SK-N-SH (cell line): ENCODE results near the gene HEXD. TPM values are rescaled to one million over a fixed set of nuclear protein-coding genes. Genes with fewer than 3 reads are reported as not detected.

Experiments
- CTCF ChIA-PET: fragments of 300-600, 350-600 bp; formaldehyde crosslinking; extraction: SDS; loops from one replicate; lab custom pipeline; 2021; lab: Yijun Ruan, JAX
- POLR2A ChIA-PET: fragments of 350-600 bp; sonication (Branson Sonifier 250); formaldehyde crosslinking; extraction: SDS; loops from one replicate; lab custom pipeline; 2020; ENCODE audit warnings: antibody characterized with exemption, inconsistent platforms; lab: Yijun Ruan, JAX
- DNase-seq: peaks from one replicate; pipeline ENCODE4 v3.0.0; 2012
- H2AFZ ChIP-seq: fragments of 200-600 bp; sonication (generic); 2 replicates; pipeline ENCODE4 v1.8.1; 2016; ENCODE audit warnings: antibody characterized with exemption, mild to moderate bottlenecking, low read depth
- H3F3A ChIP-seq: fragments of 200-600 bp; sonication (generic); replicated peaks from 2 replicates; pipeline ENCODE3; 2016; ENCODE audit warnings: antibody characterized with exemption, mild to moderate bottlenecking; ENCODE audit not compliant: insufficient read depth
- H3K27ac ChIP-seq, 2 experiments: fragments of 200-500 bp in 1 of 2; fragments of 200-600 bp in 1 of 2; sonication (Bioruptor generic) in 1 of 2; sonication (generic), shearing (Covaris generic) in 1 of 2; 2 replicates each; pipeline versions ENCODE4 v1.5.1 to v1.6.1; 2014 to 2016; ENCODE audit warnings: low read depth in 2 of 2, inconsistent platforms in 1 of 2, low read length in 1 of 2, mild to moderate bottlenecking in 1 of 2, mixed read lengths in 1 of 2
- H3K27me3 ChIP-seq: fragments of 200-600 bp; sonication (generic), shearing (Covaris generic); 2 replicates; pipeline ENCODE4 v1.6.1; 2016; ENCODE audit warnings: mixed run types; ENCODE audit not compliant: insufficient read depth
- H3K36me3 ChIP-seq, 2 experiments: fragments of 200-500 bp in 1 of 2; fragments of 200-600 bp in 1 of 2; sonication (Bioruptor generic) in 1 of 2; sonication (generic) in 1 of 2; replicated peaks in 1 of 2; 2 replicates each; pipeline versions ENCODE3 to v1.5.1; 2014 to 2016; ENCODE audit warnings: low read length in 1 of 2, mild to moderate bottlenecking in 1 of 2; ENCODE audit not compliant: insufficient read depth in 2 of 2, control insufficient read depth in 1 of 2
- H3K4me1 ChIP-seq, 2 experiments: fragments of 200-500 bp in 1 of 2; fragments of 200-600 bp in 1 of 2; sonication (Bioruptor generic) in 1 of 2; sonication (generic), shearing (Covaris generic) in 1 of 2; 2 replicates each; pipeline versions ENCODE4 v1.5.1 to v1.6.1; 2014 to 2016; ENCODE audit warnings: low read depth in 1 of 2, low read length in 1 of 2, mixed run types in 1 of 2; ENCODE audit not compliant: insufficient read depth in 2 of 2, control insufficient read depth in 1 of 2
- H3K4me2 ChIP-seq: fragments of 200-600 bp; sonication (generic), shearing (Covaris generic); 2 replicates; pipeline ENCODE4 v1.6.1; 2017; ENCODE audit warnings: mixed run types
- H3K4me3 ChIP-seq, 2 experiments: fragments of 200-500 bp in 1 of 2; fragments of 200-600 bp in 1 of 2; sonication (Bioruptor generic) in 1 of 2; sonication (generic), shearing (Covaris generic) in 1 of 2; 2 replicates each; pipeline versions ENCODE4 v1.5.1 to v1.8.1; 2014 to 2016; ENCODE audit warnings: low read depth in 2 of 2, inconsistent platforms in 1 of 2, low read length in 1 of 2, mild to moderate bottlenecking in 1 of 2, mixed read lengths in 1 of 2, moderate library complexity in 1 of 2
- H3K79me2 ChIP-seq: fragments of 200-600 bp; sonication (generic); 2 replicates; pipeline ENCODE4 v1.8.1; 2017; ENCODE audit warnings: mild to moderate bottlenecking; ENCODE audit not compliant: insufficient read depth
- H3K9ac ChIP-seq: fragments of 200-600 bp; sonication (generic); 2 replicates; pipeline ENCODE4 v1.6.1; 2017; ENCODE audit warnings: mixed run types
- H3K9me2 ChIP-seq: fragments of 200-600 bp; sonication (generic); 2 replicates; pipeline ENCODE4 v1.6.1; 2017; ENCODE audit warnings: mixed run types
- H3K9me3 ChIP-seq: fragments of 200-600 bp; sonication (generic); 2 replicates; pipeline ENCODE4 v1.6.1; 2017; ENCODE audit warnings: mixed run types, mild to moderate bottlenecking, moderate library complexity
- H4K20me1 ChIP-seq: fragments of 200-600 bp; sonication (generic); 2 replicates; pipeline ENCODE4 v1.6.1; 2017; ENCODE audit warnings: mild to moderate bottlenecking, mixed run types; ENCODE audit not compliant: insufficient read depth
- EZH2phosphoT487 ChIP-seq: fragments of 200-600 bp; sonication (generic); IDR thresholded peaks from 2 replicates; pipeline ENCODE4 v1.6.1; 2017; ENCODE audit warnings: low read depth, mixed run types, mild to moderate bottlenecking, antibody characterized with exemption, moderate library complexity, borderline replicate concordance
- FOXJ3 ChIP-seq: sonication (generic); formaldehyde crosslinking; IDR thresholded peaks from 2 replicates; pipeline ENCODE4 v1.5.1; 2020; ENCODE audit warnings: mild to moderate bottlenecking, missing genetic modification reagents
- FOXM1 ChIP-seq: IDR thresholded peaks from 2 replicates; pipeline ENCODE4 v1.4.0; 2012; ENCODE audit warnings: low read depth, mild to moderate bottlenecking
- JUND ChIP-seq: IDR thresholded peaks from 2 replicates; pipeline ENCODE4 v1.4.0; 2012
- MEF2A ChIP-seq: IDR thresholded peaks from 2 replicates; pipeline ENCODE4 v1.4.0; 2012; ENCODE audit warnings: low read depth, borderline replicate concordance
- MXI1 ChIP-seq: IDR thresholded peaks from 2 replicates; pipeline ENCODE4 v1.6.1; 2012; ENCODE audit warnings: mild to moderate bottlenecking, low read depth, low read length, improper control_type of control experiment
- POLR2AphosphoS5 ChIP-seq: IDR thresholded peaks from 2 replicates; pipeline ENCODE4 v1.6.1; 2012; ENCODE audit warnings: low read depth, low read length
- RAD21 ChIP-seq: IDR thresholded peaks from 2 replicates; pipeline ENCODE4 v1.6.1; 2012; ENCODE audit warnings: mild to moderate bottlenecking, low read length
- RFX5 ChIP-seq: IDR thresholded peaks from 2 replicates; pipeline ENCODE4 v1.6.1; 2012; ENCODE audit warnings: mild to moderate bottlenecking, improper control_type of control experiment, low read length
- RXRA ChIP-seq: IDR thresholded peaks from 2 replicates; pipeline ENCODE4 v1.4.0; 2012; ENCODE audit warnings: low read depth, mild to moderate bottlenecking, borderline replicate concordance
- SIN3A ChIP-seq: IDR thresholded peaks from 2 replicates; pipeline ENCODE4 v1.6.1; 2012; ENCODE audit warnings: low read depth, mild to moderate bottlenecking, low read length, moderate library complexity, borderline replicate concordance
- TCF12 ChIP-seq: IDR thresholded peaks from 2 replicates; pipeline ENCODE4 v1.4.0; 2012
- WGBS: methylation state at CpG from one replicate; pipeline ENCODE4 v1.1.6; 2017; ENCODE audit warnings: low lambda C conversion rate; 5-methylcytosine and 5-hydroxymethylcytosine counted together
- polyA plus RNA-seq, 3 experiments: library from polyadenylated mRNA; depleted of rRNA; stranded (reverse); fragments of >200 nt; gene quantifications; 2 replicates each; pipeline ENCODE4 v1.2.3, GENCODE V29; 2012
- TF ChIP-seq, protein P1 (sequence below): IDR thresholded peaks from 2 replicates; pipeline ENCODE4 v1.6.1; 2012; ENCODE audit warnings: mild to moderate bottlenecking, low read depth, low read length, moderate library complexity
- TF ChIP-seq, protein P2 (sequence below): fragments of 150-350 bp; IDR thresholded peaks from 2 replicates; pipeline ENCODE4 v1.6.1; 2017; ENCODE audit warnings: antibody characterized with exemption, low read length, low read depth, borderline replicate concordance

Gene HEXD
- polyA plus RNA-seq, 1 of the 3 experiments (the other 2 are of a cell fraction), result 38.8 TPM

DNA sequence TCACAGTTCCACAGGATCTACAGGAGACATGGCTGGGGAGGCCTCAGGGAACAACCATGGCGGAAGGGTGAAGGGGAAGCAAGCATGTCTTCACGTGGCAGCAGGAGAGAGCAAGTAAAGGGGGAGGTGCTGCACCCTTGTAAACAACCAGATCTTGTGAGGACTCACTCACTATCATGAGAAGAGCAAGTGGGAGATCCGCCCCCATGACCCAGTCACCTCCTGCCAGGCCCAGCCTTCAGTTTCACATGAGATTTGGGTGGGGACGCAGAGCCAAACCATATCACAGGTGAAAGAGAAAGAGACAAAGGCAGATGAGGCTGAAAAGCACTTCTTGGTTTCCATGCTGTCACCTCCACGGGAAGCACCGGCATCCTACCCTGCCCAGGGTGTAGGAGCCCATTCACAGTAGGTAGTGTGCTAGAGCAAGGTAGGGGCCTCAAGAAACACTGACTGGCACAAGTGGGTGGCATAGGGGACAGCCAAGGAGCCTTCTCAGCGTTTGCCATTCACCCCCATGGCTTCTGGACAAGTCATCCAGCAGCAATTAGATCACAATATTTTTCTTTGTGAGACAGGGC lies 47.0 kb downstream of the HEXD start:
- H3K36me3 ChIP-seq, result peaks cover 50 to 53% of the 10 kb centered on the region in 2 experiments
- WGBS, result 85% methylated on average over 7 of the region's 7 CpGs
- CTCF ChIA-PET, result no interaction called here

DNA sequence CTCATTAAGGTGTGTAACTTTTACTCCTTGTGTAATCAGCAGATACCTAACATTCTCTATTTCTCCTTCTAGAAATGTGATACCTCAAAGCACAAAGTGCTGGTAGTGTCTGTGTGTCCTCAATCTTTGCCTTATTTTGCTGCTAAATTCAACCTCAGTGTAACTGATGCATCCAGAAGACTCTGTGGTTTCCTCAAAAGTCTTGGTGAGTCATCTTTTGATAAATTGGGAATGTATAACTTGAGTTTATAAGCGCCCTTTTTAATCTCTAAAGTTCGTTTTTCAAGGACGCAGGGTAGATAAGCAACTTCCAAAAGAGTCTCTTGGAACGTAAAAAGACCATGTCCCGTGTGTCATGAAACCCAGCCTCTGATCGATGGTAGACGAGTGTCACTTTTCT lies 50.5 kb downstream of the HEXD start:
- Histone ChIP-seq H3K9me2 (no peaks in the 10 kb centered on the region), H3K27me3 (no peaks in the 10 kb centered on the region), H3K4me2 (no peak overlapping the region), H4K20me1 (no peaks in the 10 kb centered on the region), H3K36me3 (peaks cover 43 to 44% of the 10 kb centered on the region in 2 experiments), H3F3A (no peaks in the 10 kb centered on the region), H3K79me2 (no peaks in the 10 kb centered on the region), H3K9me3 (no peaks in the 10 kb centered on the region), H3K4me1 (no peaks in the 10 kb centered on the region)
- 92% methylated on average over 7 of the region's 7 CpGs for whole genome bisulfite sequencing
- POLR2A ChIA-PET, result no interaction called here
- no peak for DNase-seq
- TF ChIP-seq POLR2AphosphoS5 (no peak), SIN3A (no peak), JUND (no peak), EZH2phosphoT487 (no peak), FOXJ3 (CRISPR knock-in tag) (no peak), FOXM1 (no peak), MXI1 (no peak)
- TF ChIP-seq, protein P1, sequence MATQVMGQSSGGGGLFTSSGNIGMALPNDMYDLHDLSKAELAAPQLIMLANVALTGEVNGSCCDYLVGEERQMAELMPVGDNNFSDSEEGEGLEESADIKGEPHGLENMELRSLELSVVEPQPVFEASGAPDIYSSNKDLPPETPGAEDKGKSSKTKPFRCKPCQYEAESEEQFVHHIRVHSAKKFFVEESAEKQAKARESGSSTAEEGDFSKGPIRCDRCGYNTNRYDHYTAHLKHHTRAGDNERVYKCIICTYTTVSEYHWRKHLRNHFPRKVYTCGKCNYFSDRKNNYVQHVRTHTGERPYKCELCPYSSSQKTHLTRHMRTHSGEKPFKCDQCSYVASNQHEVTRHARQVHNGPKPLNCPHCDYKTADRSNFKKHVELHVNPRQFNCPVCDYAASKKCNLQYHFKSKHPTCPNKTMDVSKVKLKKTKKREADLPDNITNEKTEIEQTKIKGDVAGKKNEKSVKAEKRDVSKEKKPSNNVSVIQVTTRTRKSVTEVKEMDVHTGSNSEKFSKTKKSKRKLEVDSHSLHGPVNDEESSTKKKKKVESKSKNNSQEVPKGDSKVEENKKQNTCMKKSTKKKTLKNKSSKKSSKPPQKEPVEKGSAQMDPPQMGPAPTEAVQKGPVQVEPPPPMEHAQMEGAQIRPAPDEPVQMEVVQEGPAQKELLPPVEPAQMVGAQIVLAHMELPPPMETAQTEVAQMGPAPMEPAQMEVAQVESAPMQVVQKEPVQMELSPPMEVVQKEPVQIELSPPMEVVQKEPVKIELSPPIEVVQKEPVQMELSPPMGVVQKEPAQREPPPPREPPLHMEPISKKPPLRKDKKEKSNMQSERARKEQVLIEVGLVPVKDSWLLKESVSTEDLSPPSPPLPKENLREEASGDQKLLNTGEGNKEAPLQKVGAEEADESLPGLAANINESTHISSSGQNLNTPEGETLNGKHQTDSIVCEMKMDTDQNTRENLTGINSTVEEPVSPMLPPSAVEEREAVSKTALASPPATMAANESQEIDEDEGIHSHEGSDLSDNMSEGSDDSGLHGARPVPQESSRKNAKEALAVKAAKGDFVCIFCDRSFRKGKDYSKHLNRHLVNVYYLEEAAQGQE, result no peak
- TF ChIP-seq, protein P2, sequence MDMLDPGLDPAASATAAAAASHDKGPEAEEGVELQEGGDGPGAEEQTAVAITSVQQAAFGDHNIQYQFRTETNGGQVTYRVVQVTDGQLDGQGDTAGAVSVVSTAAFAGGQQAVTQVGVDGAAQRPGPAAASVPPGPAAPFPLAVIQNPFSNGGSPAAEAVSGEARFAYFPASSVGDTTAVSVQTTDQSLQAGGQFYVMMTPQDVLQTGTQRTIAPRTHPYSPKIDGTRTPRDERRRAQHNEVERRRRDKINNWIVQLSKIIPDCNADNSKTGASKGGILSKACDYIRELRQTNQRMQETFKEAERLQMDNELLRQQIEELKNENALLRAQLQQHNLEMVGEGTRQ, result no peak
- TF ChIP-seq, all 33 proteins: peak for 0
- Histone ChIP-seq H3K4me3 (no peak overlapping the region), H2AFZ (no peak overlapping the region), H3K27ac (no peak overlapping the region), H3K9ac (no peak overlapping the region)
- CTCF ChIA-PET, result no interaction called here

More for the DNA sequence above, 47.0 kb downstream of the HEXD start:
- no peaks in the 10 kb centered on the region for H3K27me3 ChIP-seq
- no peak overlapping the region for H3K4me2 ChIP-seq
- TF ChIP-seq RAD21 (no peak), RXRA (no peak), SIN3A (no peak), MEF2A (no peak), TCF12 (no peak), RFX5 (no peak)
- H3K4me1 ChIP-seq, result no peaks in the 10 kb centered on the region
- no peaks in the 10 kb centered on the region for H3F3A ChIP-seq
- POLR2A ChIA-PET, result no interaction called here
- no peaks in the 10 kb centered on the region for H3K9me2 ChIP-seq
- no peak overlapping the region for H3K4me3 ChIP-seq
- H2AFZ ChIP-seq, result no peak overlapping the region
- no peaks in the 10 kb centered on the region for H3K9me3 ChIP-seq
- H4K20me1 ChIP-seq, result no peaks in the 10 kb centered on the region
- no peak overlapping the region for H3K27ac ChIP-seq
- no peak for DNase-seq
- no peak overlapping the region for H3K9ac ChIP-seq
- peaks cover 13% of the 10 kb centered on the region; the same call in 1 of the 2 replicates for H3K79me2 ChIP-seq
